ENCODE measurements around the gene METRNL.
"Not testable (repeated sequence)": the region's sequence is repeated elsewhere in the genome, so short reads cannot be mapped to it uniquely, and the experiment has no call there.

The METRNL gene

DNA sequence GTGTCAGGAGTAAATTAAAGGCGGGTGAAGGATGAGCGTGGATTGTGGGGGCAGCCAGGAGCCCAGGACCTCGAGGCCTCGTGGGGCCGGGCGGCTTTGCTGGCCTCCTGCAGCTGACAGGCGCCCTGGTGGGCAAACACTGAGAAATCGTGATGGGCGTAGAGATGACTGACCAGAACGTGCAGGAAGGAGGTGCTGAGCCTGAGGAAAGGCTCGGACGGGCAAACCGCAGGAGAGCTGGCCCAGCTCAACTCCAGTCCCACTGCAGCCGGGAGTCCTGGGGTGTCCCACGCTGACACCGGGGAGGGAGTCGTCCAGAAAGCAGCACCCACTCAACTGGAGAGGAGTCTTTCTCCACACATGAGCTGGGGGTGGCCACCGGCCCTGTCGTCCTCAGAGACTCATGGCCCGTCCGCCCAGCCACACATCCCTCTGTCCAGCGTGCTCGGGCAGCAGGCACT, 36.9 kb downstream of the METRNL start:
- no peak for TF ChIP-seq CTCF (IDR thresholded peaks at IDR 0.05; ENCODE audit: insufficient read depth, missing control alignments)
- FAIRE-seq: no peak
- DNase-seq (ENCODE audit: insufficient read length, low spot score): no peak

DNA sequence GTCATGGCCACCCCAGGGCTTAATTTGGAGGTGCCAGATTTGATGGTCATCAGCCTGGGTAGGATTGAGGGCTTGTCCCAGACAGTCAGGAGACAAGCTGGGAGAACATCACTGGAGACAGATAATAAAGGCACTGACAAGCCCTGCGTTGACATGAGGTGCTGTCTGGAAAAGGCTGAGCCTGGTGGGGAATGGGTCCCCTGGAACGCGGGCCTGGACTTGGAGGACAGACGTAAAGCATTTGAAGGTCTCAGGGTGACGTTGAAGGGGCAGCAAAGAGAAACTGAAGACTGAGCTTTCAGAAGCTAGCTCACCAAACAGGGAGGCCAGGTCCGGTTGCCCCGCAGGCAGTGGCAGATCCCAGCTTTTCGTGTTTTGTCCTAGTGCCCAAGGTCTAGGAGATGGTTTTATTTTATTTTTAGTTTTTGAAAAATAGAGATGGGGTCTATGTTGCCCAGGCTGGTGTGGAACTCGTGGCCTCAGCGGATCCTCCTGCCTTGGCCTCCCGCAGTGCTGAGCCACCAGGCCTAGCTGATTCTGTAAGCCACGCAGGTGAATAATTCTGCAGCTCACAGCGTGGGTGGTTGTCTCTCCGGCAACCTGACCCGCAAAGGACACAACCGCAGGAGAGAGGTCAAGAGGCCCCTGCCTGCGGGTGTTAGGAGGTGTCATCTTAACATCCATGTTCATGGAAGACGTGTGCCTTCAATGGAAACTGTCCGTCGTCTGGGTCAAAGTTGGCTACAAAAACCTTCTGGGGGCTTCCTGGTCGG, 37.6 kb downstream of the METRNL start:
- DNase-seq (ENCODE audit: insufficient read length, low spot score) (no peak), FAIRE-seq (no peak)
- TF ChIP-seq CTCF (IDR thresholded peaks at IDR 0.05; ENCODE audit: insufficient read depth, missing control alignments): no peak

GRCh38 chr17:83117583-83117982, 38.2 kb downstream of the METRNL start:
- no peak for FAIRE-seq
- no peak for DNase-seq (ENCODE audit: insufficient read length, low spot score)
- no peak for TF ChIP-seq CTCF (IDR thresholded peaks at IDR 0.05; ENCODE audit: insufficient read depth, missing control alignments)

DNA sequence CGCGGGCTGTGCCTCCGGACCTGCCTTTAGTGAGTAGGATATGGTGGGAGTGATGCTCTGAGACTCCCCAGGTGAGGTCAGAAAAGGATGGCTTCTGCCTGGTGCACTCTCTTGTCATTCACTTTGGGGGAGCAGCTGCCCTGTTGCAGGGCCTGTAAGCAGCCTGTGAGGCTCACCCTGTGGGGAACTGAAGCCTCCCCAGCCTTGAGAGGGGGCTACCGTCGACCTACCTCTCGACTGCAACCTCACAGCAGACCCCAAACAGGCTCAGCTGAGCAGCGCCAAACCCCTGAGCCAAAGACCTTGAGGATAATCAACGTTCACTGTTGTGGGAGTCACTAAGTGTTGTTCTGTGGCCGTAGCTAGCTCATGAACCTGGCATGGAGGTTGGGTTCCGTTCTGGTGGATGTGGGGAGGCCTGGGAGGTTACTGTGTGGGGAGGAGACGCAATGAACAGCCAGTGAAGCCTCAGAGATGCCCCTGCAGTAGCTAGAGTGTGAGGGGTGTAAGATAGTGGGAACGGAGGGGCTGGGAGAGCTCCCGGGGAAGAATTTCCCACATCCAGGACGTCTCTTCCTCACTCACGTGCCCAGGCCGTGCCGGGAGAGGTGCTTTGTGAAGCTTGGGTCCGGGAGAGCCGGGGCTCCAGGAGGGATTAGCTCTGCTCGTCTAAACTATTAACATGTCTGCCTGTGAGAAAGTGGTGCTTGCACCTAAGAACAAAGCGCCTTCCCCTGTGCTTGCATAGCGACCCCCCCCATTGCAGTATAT, 38.8 kb downstream of the METRNL start:
- no peak for DNase-seq (ENCODE audit: insufficient read length, low spot score)
- FAIRE-seq: no peak
- no peak for TF ChIP-seq CTCF (IDR thresholded peaks at IDR 0.05; ENCODE audit: insufficient read depth, missing control alignments)

GRCh38 chr17:83119987-83120864, 40.8 kb downstream of the METRNL start:
- FAIRE-seq (no peak), DNase-seq (ENCODE audit: insufficient read length, low spot score) (no peak)
- TF ChIP-seq CTCF (IDR thresholded peaks at IDR 0.05; ENCODE audit: insufficient read depth, missing control alignments): no peak

DNA sequence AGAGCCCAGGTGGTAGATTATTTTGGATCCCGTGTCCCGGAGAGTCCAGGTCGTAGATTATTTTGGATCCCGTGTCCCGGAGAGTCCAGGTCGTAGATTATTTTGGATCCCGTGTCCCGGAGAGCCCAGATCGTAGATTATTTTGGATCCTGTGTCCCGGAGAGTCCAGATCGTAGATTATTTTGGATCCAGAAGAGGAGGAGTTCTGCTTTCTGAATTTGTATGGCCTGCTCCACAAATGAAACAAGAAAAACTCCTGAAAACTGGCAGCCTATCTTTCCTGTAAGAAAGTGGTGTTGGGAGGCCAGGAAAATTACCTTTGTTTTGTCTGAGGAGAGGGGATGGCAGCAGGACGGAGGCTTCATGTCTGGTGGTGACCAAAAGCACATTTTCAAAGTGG, 42.1 kb downstream of the METRNL start:
- DNase-seq (ENCODE audit: insufficient read length, low spot score); FAIRE-seq: not testable (repeated sequence)

Data from D721Med (cell line).